Neuronal stem cell (in vitro differentiated cells): ENCODE measurements around the gene BCO2.

Source experiments
- DNase-seq: peaks from one replicate; pipeline ENCODE4 v3.0.0-alpha.2; 2013; ENCODE audit warnings: low spot score
- H2AFZ ChIP-seq: one replicate; pipeline ENCODE4 v1.6.1; 2013; ENCODE audit warnings: mild to moderate bottlenecking, low read length, inconsistent platforms
- H2AK5ac ChIP-seq: 2 replicates; pipeline ENCODE4 v1.6.1; 2013; ENCODE audit warnings: low read depth, mild to moderate bottlenecking, inconsistent platforms, low read length, moderate library complexity, mixed read lengths
- H2BK120ac ChIP-seq: 2 replicates; pipeline ENCODE4 v1.6.1; 2013; ENCODE audit warnings: low read depth, mild to moderate bottlenecking, inconsistent platforms, low read length, moderate library complexity, mixed read lengths
- H2BK12ac ChIP-seq: one replicate; pipeline ENCODE4 v1.6.1; 2013; ENCODE audit warnings: low read length, inconsistent platforms
- H2BK15ac ChIP-seq: 2 replicates; pipeline ENCODE4 v1.6.1; 2013; ENCODE audit warnings: mild to moderate bottlenecking, low read length, inconsistent platforms, mixed read lengths
- H2BK5ac ChIP-seq: one replicate; pipeline ENCODE4 v1.6.1; 2013; ENCODE audit warnings: inconsistent platforms, mild to moderate bottlenecking, low read length, moderate library complexity
- H3K14ac ChIP-seq: one replicate; pipeline ENCODE4 v1.6.1; 2013; ENCODE audit warnings: low read length, inconsistent platforms
- H3K18ac ChIP-seq: 2 replicates; pipeline ENCODE4 v1.6.1; 2013; ENCODE audit warnings: low read length, inconsistent platforms
- H3K23ac ChIP-seq: 2 replicates; pipeline ENCODE4 v1.6.1; 2013; ENCODE audit warnings: low read depth, mild to moderate bottlenecking, mixed read lengths, low read length, inconsistent platforms; ENCODE audit not compliant: poor library complexity
- H3K27ac ChIP-seq: replicated peaks from 3 replicates; pipeline ENCODE4 v1.5.1; 2013; ENCODE audit warnings: low read length, inconsistent platforms
- H3K27me3 ChIP-seq, 3 experiments: 2 replicates each; pipeline ENCODE4 v1.6.1; 2013; ENCODE audit warnings: low read length in 3 of 3, mild to moderate bottlenecking in 2 of 3, inconsistent platforms in 1 of 3, low read depth in 1 of 3, mixed read lengths in 1 of 3, moderate library complexity in 1 of 3; ENCODE audit not compliant: control insufficient read depth in 3 of 3, insufficient read depth in 3 of 3
- H3K36me3 ChIP-seq, 2 donors: replicated peaks in 1 of 2; 2 replicates each; pipeline ENCODE4 v1.6.1; 2013; ENCODE audit warnings: low read length in 2 of 2; ENCODE audit not compliant: control insufficient read depth in 2 of 2, insufficient read depth in 2 of 2
- H3K4ac ChIP-seq: 2 replicates; pipeline ENCODE4 v1.6.1; 2013; ENCODE audit warnings: inconsistent platforms, mild to moderate bottlenecking, low read length, moderate library complexity
- H3K4me1 ChIP-seq, 2 donors: 1 replicate in 1 of 2; 2 replicates in 1 of 2; pipeline ENCODE4 v1.6.1; 2013; ENCODE audit warnings: low read length in 2 of 2, low read depth in 1 of 2; ENCODE audit not compliant: control insufficient read depth in 2 of 2, insufficient read depth in 1 of 2
- H3K4me2 ChIP-seq: one replicate; pipeline ENCODE4 v1.6.1; 2013; ENCODE audit warnings: mild to moderate bottlenecking, low read length, inconsistent platforms; ENCODE audit not compliant: insufficient read depth, poor library complexity, severe bottlenecking
- H3K4me3 ChIP-seq, 2 donors: 2 replicates each; pipeline ENCODE4 v1.5.1; 2013; ENCODE audit warnings: low read length in 2 of 2, mild to moderate bottlenecking in 2 of 2, inconsistent platforms in 1 of 2, moderate library complexity in 1 of 2
- H3K79me1 ChIP-seq: one replicate; pipeline ENCODE4 v1.6.1; 2013; ENCODE audit warnings: low read depth, mild to moderate bottlenecking, inconsistent platforms, low read length, moderate library complexity
- H3K9ac ChIP-seq: one replicate; pipeline ENCODE4 v1.6.1; 2013; ENCODE audit warnings: mild to moderate bottlenecking, low read depth, low read length, inconsistent platforms; ENCODE audit not compliant: poor library complexity
- H3K9me3 ChIP-seq, 2 donors: replicated peaks in 1 of 2; 2 replicates each; pipeline versions ENCODE3 to v1.6.1; 2013; ENCODE audit warnings: low read length in 2 of 2, mild to moderate bottlenecking in 2 of 2, inconsistent platforms in 1 of 2, low read depth in 1 of 2, mixed read lengths in 1 of 2, moderate library complexity in 1 of 2; ENCODE audit not compliant: control insufficient read depth in 2 of 2, insufficient read depth in 1 of 2
- H4K8ac ChIP-seq: one replicate; pipeline ENCODE4 v1.6.1; 2013; ENCODE audit warnings: low read depth, mild to moderate bottlenecking, inconsistent platforms, low read length, moderate library complexity
- H4K91ac ChIP-seq: one replicate; pipeline ENCODE4 v1.6.1; 2013; ENCODE audit warnings: low read length, low read depth, mild to moderate bottlenecking, inconsistent platforms; ENCODE audit not compliant: poor library complexity
- WGBS, 2 donors: extraction: QIAGEN DNeasy Blood & Tissue Kit; methylation state at CpG; one replicate each; pipeline ENCODE4 v1.1.7; 2013; ENCODE audit warnings: missing lambda C conversion rate in 2 of 2, mixed read lengths in 1 of 2; ENCODE audit not compliant: insufficient read length in 2 of 2, insufficient replicate concordance in 1 of 2; ENCODE audit errors: extremely low coverage in 2 of 2; 5-methylcytosine and 5-hydroxymethylcytosine counted together

Gene BCO2

DNA sequence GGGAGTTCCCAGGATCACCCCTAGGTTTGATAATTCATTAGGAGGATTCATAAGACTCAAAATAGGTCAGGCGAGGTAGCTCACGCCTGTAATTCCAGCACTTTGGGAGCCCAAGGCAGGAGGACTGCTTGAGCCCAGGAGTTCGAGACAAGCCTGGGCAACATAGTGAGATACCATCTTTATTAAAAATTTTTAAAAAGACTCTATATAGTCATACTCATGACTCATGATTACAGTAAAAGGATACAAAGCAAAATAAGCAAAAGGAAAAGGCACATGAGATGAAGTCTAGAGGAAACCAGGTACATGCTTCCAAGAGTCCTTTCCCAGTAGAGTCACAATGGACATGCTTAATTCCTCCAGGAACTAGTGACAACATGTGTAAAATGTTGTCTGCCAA is 37.0 kb downstream of the BCO2 start:
- no peak overlapping the region for H4K8ac ChIP-seq
- no peak overlapping the region for H2BK5ac ChIP-seq
- H2AK5ac ChIP-seq: no peak overlapping the region
- no peaks in the 10 kb centered on the region for H3K79me1 ChIP-seq
- H3K9me3 ChIP-seq: no peaks in the 10 kb centered on the region
- no peak overlapping the region for H3K27ac ChIP-seq
- no peak overlapping the region for H3K4me2 ChIP-seq
- no peak overlapping the region for H3K4me3 ChIP-seq
- H2BK15ac ChIP-seq: no peak overlapping the region
- no peak overlapping the region for H2AFZ ChIP-seq
- no CpG with 5 or more reads among the region's 3 CpGs for WGBS, 2 donors
- no peak overlapping the region for H3K23ac ChIP-seq
- peaks cover 0 to 4% (median 0%) of the 10 kb centered on the region in 3 experiments for H3K27me3 ChIP-seq
- no peak overlapping the region for H3K9ac ChIP-seq
- H4K91ac ChIP-seq: no peak overlapping the region
- no peak for DNase-seq
- H3K4ac ChIP-seq: no peak overlapping the region
- H3K14ac ChIP-seq: no peak overlapping the region
- H2BK12ac ChIP-seq: no peak overlapping the region
- H3K18ac ChIP-seq: no peak overlapping the region
- no peaks in the 10 kb centered on the region for H3K36me3 ChIP-seq
- H2BK120ac ChIP-seq: no peak overlapping the region
- no peaks in the 10 kb centered on the region for H3K4me1 ChIP-seq

DNA sequence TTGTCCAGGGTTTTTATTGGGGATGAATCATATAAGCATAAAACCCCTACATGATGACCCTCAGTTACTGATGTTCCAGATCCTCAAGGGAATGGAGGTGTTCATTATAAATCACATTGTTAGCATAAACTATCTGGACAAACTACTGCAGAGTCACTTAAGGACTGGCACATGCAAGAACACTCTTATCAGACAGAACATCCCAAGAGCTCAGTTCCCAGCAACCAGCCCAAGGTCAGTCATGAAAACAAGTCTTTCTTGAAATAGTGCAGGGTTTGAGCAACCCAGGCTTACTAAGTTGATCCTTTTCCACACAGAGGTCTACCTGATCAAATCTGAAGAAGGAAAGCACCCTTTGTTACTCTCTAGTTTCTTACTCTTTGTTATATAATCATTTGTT is 37.4 kb downstream of the BCO2 start:
- Histone ChIP-seq H3K14ac (no peak overlapping the region), H3K9ac (no peak overlapping the region), H2BK120ac (no peak overlapping the region), H3K18ac (no peak overlapping the region), H3K4ac (no peak overlapping the region), H2BK5ac (no peak overlapping the region), H3K79me1 (no peaks in the 10 kb centered on the region), H3K36me3 (no peaks in the 10 kb centered on the region), H2AFZ (no peak overlapping the region), H2BK12ac (no peak overlapping the region), H3K9me3 (no peaks in the 10 kb centered on the region), H4K8ac (no peak overlapping the region), H3K4me3 (no peak overlapping the region), H4K91ac (no peak overlapping the region), H3K4me1 (no peaks in the 10 kb centered on the region), H2AK5ac (no peak overlapping the region), H3K4me2 (no peak overlapping the region), H3K27ac (no peak overlapping the region), H3K27me3 (peaks cover 0 to 4% (median 0%) of the 10 kb centered on the region in 3 experiments), H3K23ac (no peak overlapping the region), H2BK15ac (no peak overlapping the region)
- DNase-seq: no peak

DNA sequence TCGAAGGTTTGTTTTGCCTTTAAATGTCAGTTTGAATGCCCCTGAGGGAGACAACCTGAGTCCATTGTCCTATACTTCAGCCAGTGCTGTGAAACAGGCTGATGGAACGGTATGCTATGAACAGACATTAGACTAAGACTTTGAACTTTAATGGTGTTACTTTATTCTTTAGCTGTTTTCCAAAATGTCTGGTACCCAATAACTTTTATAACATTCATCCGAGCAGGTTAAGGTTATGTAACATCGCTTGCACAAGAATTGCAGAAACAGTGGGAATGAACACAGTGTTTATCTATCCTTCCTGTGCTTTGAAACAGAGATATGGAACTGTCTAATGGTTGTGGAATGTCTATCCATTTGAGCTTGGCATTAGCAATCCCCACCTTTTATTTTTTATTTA is 38.4 kb downstream of the BCO2 start:
- Histone ChIP-seq H2AFZ (no peak overlapping the region), H3K27ac (no peak overlapping the region), H3K23ac (no peak overlapping the region), H2BK15ac (no peak overlapping the region), H3K79me1 (no peaks in the 10 kb centered on the region), H3K4me1 (no peaks in the 10 kb centered on the region), H4K8ac (no peak overlapping the region), H3K9ac (no peak overlapping the region), H2BK5ac (no peak overlapping the region), H3K4ac (no peak overlapping the region), H3K27me3 (peaks cover 0 to 4% (median 0%) of the 10 kb centered on the region in 3 experiments), H3K14ac (no peak overlapping the region), H4K91ac (no peak overlapping the region), H3K18ac (no peak overlapping the region), H3K36me3 (no peaks in the 10 kb centered on the region), H3K4me3 (no peak overlapping the region), H2BK12ac (no peak overlapping the region), H2BK120ac (no peak overlapping the region), H2AK5ac (no peak overlapping the region), H3K9me3 (no peaks in the 10 kb centered on the region), H3K4me2 (no peak overlapping the region)
- no CpG with 5 or more reads among the region's 4 CpGs for WGBS, 2 donors
- DNase-seq: no peak

DNA sequence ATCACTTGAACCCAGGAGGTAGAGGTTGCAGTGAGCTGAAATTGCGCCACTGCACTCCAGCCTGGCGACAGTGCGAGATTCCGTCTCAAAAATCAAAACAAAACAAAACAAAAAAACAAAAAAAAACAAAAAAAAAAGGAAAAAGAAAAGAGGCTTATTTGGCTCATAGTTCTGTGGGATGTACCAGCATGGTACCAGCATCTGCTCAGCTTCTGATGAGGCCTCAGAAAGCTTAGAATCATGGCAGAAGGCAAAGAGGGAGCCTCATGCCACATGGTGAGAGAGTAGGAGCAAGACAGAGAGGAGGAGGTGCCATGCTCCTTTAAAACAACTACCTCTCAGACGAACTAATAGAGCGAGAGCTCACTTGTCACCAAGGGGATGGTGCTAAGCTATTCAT is 40.3 kb downstream of the BCO2 start:
- Histone ChIP-seq H2BK5ac (no peak overlapping the region), H3K14ac (no peak overlapping the region), H2AK5ac (no peak overlapping the region), H3K36me3 (no peaks in the 10 kb centered on the region), H3K79me1 (no peaks in the 10 kb centered on the region), H3K9ac (no peak overlapping the region), H3K27ac (no peak overlapping the region), H3K27me3 (peaks cover 0 to 6% (median 0%) of the 10 kb centered on the region in 3 experiments), H4K91ac (no peak overlapping the region), H2AFZ (no peak overlapping the region), H3K4me1 (no peaks in the 10 kb centered on the region), H3K18ac (no peak overlapping the region), H2BK15ac (no peak overlapping the region), H3K23ac (no peak overlapping the region), H4K8ac (no peak overlapping the region), H2BK12ac (no peak overlapping the region), H3K4me3 (peak overlapping the region in 1 of 2 donors; percentile 55), H3K4ac (no peak overlapping the region), H3K4me2 (no peak overlapping the region), H3K9me3 (no peaks in the 10 kb centered on the region), H2BK120ac (no peak overlapping the region)
- WGBS, 2 donors: no CpG with 5 or more reads among the region's 6 CpGs
- no peak for DNase-seq
